Right ventricle myocardium inferior (tissue), 1 donor: Measurements from ENCODE around the gene EFCAB11. TPM values are rescaled to one million over a fixed set of nuclear protein-coding genes. Genes with fewer than 3 reads are reported as not detected.

Source experiments
- ATAC-seq: fragments of 200-7000 bp; cut with Tn5 transposase; one replicate; pipeline ENCODE4 v1.9.1; 2020; ENCODE audit warnings: mild to moderate bottlenecking, moderate library complexity
- DNase-seq: peaks from one replicate; pipeline ENCODE4 v3.0.0; 2021; ENCODE audit errors: missing footprints
- intact Hi-C: fragments of 100-400 bp; cut with DNase I; formaldehyde crosslinking; loops from one replicate; pipeline ENCODE4 v1.11.0; 2022
- total RNA-seq: library from RNA; stranded (reverse); fragmentation: NEBNext Ultra II Directional; extraction: Animal tissue kit (Norgen Biotek cat#: 25700); gene quantifications from one replicate; pipeline ENCODE4 v1.2.1, GENCODE V29; 2021
- donor health status: DM: no; HTN: yes; CAD: no; lungs with severe emphysema.

The EFCAB11 gene
- total RNA-seq, 1 donor from 2014 or later: 3.5 TPM

DNA sequence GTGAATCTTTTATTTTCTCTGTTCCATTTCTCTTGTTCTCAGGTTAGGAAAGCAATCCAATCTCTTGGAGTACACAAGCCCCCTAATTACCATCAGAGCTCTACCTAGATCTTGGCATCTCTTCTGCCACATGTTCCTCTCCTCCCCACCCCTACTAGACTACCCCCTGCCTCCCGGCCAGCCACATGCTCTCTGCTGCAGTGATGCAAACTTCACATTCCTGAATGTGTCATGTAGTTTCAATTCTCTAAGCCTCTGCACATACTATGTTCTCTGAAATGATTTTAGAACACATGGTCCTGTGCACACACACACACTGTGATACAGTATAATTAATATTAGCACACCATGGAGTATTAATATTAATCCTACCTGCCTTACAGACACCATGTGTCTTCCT lies 104.6 kb downstream of the EFCAB11 start:
- no peak for ATAC-seq
- DNase-seq: no peak
- intact Hi-C loops: no loop called here

DNA sequence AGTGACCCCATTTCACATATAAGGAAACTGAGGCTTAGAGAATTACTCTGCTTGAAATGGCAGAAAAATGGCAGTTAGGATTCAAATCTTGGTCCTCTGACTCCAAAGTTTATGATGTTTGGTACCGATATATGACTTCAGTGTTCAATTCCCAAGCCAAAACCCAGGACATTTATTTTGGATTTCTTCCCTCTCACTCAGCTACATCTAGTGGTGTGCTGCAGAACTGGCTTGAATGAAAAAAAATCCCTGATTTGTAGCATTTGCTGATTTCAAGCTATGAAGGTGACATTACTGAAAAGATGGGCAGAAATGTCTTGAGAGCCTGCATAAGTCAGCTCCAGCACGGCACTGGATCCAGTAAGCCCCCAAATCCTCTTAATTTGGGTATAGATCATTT lies 106.4 kb downstream of the EFCAB11 start:
- DNase-seq (no peak), ATAC-seq (no peak)
- intact Hi-C loops: no loop called here

DNA sequence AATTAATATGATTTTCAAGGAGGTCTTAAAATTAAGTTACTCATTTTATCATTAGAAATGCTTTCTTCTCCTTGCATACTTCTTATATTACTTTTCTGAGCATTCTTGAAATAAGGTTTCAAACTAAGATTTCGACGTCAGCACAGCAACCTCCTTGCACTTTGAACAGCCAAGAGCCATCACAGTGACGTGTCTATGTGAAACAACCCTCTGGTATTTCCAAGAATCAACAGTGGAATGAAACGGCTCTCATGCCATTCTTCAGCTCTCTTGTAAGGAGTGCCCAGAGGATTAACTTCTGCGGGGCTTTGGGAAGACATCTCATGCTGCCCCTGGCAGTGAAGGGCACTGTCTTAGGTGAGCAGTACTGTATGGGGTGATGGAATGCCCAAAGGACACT lies 109.2 kb downstream of the EFCAB11 start:
- DNase-seq (no peak), ATAC-seq (no peak)
- intact Hi-C loops: no loop called here

DNA sequence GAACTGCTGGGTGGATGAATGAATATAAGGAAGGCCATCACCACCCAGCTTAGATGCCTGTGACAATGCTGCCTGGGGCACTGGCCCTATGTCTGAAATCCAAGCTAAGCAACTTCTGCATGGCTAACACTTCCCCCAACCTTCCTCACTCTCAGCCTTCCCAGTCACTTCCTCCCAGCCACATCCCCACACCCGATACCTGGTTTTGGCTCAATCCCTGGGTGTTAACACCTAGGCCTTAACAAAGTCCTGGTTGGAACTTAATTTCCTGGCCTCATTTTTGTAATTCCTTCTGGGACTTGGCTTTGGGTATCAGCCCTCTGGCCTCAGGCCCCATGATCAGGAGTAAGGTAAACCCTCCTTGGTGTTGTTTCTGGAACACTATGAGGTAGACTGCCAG lies 110.0 kb downstream of the EFCAB11 start:
- no peak for DNase-seq
- no peak for ATAC-seq
- intact Hi-C loops: no loop called here

DNA sequence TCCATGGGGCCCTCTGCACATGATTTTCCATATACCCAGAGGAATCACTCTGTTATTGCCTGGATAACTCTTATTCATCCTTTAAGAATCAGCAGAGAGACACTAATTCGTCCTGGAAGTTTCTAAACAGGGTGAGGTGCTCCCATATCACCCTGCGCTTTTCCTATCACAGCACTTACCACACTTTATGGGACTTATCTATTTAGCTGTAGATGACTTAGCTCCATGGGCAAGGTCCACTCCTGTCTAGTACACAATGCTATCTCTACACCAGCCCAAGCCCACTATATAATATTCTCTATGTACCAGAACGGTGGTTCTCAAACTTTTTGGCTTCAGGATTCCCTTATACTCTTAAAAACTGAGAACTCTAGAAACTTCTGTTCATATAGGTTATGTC lies 111.7 kb downstream of the EFCAB11 start:
- DNase-seq: no peak
- ATAC-seq: no peak
- intact Hi-C loops: no loop called here

DNA sequence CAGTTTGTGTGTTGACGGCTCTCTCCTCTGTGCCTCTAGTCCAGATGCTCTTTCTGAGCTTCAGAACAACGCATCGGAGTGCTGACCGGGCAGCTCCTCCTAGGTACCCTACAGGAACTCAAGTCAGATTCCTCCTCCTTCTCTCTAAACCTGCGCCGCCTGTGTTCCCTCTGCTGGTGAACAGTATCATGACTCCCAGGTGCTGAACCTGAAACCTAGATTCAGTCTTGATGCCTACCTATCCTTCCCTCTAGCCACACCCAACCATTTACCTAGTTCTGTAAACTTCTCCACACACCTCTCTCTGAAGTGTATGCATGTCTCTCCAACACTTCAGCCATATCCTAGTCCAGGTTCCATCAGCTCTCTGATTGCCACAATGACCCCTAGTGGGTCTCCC lies 112.7 kb downstream of the EFCAB11 start:
- intact Hi-C loops: no loop called here
- DNase-seq (no peak), ATAC-seq (no peak)

DNA sequence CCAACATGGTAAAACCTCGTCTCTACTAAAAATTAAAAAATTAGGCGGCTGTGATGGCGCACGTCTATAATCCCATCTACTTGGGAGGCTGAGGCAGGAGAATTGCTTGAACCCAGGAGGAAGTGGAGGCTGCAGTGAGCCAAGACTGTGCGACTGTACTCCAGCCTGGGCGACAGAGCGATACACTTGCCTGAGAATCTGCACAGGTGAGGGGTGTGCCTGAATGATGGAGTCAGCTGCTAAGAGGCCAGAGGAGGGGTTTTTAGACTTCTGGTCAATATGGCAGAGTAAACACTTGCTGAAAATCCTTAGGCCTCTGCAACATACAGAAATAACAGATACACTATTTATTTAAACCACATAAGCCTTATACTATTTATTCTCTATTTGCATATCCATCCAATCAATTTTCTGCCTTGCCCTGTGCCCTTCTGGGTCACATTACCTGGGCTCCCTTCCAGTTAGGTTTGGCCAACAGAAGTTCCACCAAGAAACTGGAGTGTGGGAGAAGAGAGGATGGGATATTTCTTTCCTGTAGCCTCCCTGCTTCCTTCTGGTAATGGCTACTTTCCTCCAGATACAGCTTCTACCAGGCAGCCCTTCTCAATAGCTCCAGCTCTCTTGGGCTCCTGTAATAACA lies 117.6 kb downstream of the EFCAB11 start:
- intact Hi-C loops: no loop called here
- ATAC-seq: no peak
- no peak for DNase-seq

DNA sequence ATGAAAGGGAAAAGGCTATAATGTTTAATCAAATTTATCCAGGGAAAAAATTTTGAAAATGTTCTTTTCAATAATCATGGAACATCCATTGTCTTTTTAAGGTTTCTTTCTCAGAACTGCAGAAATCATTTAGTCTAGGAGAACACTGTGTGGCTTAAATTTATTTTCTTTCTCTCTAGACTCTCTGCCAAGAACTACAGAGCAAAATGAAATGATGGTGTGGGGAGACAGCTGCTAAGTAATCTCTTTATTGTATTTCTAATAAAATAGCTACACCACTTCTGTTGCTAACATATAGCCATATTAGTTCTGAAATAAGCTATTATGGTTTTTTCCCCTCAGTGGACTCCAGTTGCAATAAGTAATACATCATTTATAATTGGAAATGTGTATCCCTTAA lies 120.9 kb downstream of the EFCAB11 start:
- intact Hi-C loops: no loop called here

DNA sequence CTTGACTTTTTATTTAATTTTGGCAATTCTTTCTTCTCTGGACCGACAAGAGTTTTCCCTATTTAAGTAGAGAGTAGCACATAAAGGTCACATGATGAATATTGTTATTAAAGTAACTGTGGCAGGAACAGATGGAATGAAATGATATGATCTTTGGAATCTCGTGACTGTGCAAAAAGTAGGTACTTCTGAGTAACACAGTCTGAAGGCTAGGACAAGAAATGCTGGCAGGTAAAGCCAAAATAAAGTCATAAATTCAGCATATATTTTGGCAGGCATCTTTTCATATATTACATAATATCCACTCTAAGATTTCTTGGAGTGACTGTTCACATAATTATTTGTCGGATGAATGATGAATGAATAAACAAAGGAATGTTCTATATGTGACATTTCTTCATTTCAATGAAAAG lies 121.4 kb downstream of the EFCAB11 start:
- ATAC-seq: no peak
- intact Hi-C loops: no loop called here
- DNase-seq: no peak

More for the DNA sequence above, 120.9 kb downstream of the EFCAB11 start:
- DNase-seq (no peak), ATAC-seq (no peak)

DNA sequence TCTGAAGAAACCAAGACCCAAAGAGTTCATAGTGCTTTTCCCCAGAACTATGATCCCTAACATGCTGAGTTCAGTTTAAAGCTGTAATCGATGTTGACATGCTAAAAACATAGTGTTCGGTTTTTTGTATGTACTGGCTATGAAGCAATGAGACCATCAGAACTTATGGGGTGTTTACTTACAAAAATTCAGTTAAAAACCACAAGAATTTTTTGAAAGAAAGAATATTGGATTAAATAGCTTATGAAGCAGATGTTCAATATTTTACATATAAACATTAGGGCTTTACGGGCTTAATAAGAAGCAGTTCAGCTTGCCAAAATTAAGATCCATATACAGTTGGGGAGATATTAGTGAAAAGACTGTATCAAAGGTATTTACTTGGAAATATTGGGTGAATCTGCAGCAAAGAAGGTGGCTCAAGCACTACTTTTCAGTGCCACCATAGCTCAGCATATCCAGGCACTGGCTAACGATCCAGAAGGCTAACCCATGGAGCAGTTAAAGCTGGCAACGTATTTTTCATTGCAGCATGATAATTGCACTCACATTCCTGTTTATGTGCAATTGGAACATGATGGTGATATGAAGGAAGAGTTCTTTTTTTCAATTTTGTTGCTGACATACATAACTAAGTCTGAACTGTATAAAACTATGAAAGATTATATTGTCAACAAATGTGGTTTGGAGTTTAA lies 125.9 kb downstream of the EFCAB11 start:
- ATAC-seq (no peak), DNase-seq (no peak)
- intact Hi-C loops: no loop called here

DNA sequence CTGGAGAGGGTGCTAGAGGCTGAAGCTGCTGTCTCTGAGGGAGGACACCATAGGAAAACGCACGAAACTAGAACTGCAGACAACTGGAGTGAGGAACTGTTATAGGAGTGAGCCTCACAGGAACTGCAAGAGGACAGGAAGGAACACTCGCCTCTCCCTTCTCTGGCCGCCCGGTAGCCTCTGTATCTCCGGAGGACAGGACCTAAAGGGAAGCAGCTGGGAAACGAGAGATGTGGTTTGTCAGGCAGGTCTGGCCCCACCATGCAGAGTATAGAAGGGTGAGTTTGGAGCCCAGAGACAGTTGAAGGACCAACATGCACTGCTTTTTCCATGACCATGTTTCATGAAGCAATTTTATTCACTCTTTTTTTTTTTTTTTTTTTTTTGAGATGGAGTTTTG lies 127.3 kb downstream of the EFCAB11 start:
- DNase-seq (peak; percentile 70), ATAC-seq (no peak)
- intact Hi-C loops: no loop called here

DNA sequence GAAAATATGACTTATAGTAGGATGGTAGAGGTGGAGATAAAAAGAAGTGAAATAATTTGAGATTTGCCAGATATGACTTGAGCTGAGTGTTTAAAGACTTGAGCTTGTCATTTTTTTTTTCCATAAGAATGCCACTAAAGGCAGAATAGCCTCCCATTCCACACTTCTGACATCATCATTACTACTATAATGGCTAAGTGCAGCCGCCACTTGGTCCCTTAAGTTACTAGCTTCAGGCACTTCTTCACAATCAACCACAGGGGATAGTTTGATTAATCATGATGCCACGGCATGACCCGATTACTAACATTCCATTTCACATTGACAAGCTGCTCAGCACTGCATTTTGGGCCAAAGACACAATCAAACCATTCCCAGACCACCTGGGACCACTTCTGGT lies 127.9 kb downstream of the EFCAB11 start:
- ATAC-seq (no peak), DNase-seq (no peak)
- intact Hi-C loops: no loop called here

DNA sequence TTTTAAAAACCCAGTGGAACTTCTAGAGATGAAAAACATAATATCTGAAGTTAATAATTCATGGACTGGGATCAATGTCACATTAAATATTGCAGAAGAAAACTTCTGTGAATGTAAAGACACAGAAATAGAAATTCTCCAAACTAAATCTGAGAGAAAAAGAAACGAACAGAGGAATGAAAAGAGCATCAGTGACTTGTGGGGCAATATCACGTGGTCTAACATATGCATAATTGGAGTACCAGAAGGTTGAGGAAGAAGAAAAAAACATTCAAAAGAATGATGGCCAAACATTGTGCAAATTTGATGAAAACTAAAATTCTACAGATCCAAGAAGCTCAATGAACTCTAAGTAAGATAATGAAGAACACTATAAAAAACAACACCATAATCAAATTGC lies 130.8 kb downstream of the EFCAB11 start:
- DNase-seq: no peak
- intact Hi-C loops: no loop called here

DNA sequence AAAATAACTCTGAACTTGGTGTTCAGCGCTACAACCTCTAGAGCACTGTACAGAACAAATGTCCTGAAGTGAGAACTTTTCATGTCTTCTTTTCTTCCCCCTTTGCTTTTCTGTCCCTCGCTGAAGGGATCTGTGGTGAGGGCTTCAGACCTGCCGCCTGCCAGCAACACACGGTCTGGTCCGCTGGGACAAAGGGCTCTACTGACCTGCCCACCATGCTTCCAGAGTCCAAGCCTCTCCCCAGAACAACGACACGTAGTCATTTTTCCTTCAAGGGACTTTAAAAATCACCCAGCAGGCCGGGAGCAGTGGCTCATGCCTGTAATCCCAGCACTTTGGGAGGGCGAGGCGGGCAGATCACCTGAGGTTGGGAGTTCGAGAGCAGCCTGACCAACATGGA lies 140.4 kb downstream of the EFCAB11 start:
- DNase-seq (no peak), ATAC-seq (no peak)
- intact Hi-C loops: no loop called here

More for the DNA sequence above, 130.8 kb downstream of the EFCAB11 start:
- no peak for ATAC-seq

DNA sequence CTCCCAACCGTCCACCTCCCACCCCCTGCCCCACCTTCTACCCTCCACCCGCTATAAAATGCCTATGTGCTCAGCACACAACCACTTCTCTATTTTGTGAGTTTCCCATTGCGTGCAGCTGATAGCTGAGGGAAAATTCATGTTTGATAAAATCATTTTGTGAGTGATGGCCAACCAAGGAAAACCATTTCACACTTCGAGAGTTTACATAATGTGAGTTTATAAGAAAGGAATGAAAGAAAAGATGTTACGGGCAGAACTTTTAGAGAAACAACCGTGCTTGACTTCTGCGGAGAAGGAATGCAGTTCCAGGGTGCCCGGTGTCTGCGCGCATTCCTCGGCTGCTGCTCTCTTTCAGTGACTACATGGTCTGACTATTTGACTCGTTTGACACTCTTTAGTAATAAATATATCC lies 140.9 kb downstream of the EFCAB11 start:
- ATAC-seq: no peak
- intact Hi-C loops: no loop called here

DNA sequence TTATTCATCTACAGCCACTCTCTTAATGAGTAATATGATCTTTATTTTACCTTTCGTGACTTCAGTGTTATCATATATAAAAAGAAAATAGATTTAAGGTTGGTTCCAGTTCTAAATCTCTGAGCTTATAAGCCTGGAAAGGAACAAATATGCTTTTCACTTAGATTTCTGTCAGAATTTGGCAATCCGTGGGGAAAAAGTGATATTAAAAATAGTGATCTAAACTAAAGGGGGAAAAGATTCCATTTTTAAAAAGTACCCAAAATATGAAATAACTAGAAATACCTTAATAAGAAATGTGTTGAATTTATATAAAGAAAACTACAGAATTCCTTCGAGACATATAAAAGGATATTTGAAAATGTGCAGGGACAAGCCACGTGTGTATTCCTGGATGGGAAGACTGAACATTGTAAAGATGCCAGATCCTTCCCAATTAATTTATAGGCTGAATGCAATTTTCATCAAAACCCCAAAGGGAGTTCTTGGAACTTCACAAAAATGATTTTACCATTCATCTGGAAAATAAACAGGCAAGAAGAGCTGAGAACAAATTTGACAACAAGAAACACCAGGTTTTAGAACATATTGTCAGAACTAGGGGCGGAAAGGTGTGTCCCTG lies 142.5 kb downstream of the EFCAB11 start:
- DNase-seq: no peak
- intact Hi-C loops: no loop called here
- ATAC-seq: no peak

More for the DNA sequence above, 140.9 kb downstream of the EFCAB11 start:
- DNase-seq: no peak

DNA sequence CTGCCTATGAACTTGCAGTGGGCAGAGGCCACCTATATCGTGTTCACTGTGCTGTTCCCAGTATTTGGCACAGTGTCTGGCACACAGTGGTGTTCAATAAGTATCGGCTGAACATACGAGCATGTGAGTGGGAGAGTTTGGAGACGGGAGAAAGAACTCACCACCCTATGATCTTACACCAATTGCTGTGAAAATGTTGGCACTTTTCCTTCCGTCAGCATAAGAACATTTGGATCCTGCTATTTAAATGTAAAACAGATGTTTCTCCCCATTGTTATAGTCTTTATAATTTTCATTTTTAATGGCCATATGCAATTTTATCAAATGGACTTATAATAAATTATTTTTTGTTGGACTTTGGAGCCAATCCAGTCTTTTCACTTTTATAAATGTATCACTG lies 144.4 kb downstream of the EFCAB11 start:
- intact Hi-C loops: no loop called here
- DNase-seq (no peak), ATAC-seq (no peak)

DNA sequence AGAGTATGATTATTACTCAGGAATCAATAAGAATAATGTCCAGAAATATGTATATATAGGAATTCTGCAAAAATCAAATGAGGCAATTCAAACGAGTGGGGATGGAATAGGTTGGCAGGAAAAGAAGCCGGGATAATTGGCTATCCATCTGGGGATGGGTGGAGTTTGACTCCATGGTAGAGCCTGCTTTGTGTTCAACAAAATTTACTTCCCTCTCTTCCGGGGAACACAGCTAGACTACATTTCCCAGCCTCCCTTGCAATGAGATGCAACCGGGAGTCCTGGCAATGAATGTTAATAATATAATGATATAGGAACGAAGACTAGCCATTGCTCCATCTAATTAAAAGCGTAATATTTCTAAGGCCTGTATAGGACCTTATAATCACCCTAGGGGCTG lies 146.6 kb downstream of the EFCAB11 start:
- DNase-seq (no peak), ATAC-seq (no peak)
- intact Hi-C loops: no loop called here

DNA sequence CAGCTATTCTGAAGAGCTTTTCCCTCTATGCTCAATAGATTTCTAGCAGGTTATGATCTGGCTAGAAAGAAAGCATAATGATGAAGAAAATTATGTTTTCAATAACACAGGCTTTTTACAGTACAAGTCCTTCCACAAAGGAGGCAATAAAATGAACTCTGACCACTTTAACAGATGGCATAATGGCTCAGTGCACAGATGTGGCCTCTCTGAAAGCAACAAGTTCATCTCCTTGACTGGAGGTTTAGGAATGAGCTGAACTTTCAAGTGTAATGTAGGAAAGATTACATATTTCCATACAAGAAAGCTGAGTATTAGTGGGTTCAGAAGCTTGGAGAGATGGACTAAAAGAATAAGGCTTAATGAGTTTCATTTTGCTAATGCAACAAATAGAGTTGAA lies 147.4 kb downstream of the EFCAB11 start:
- DNase-seq (no peak), ATAC-seq (no peak)
- intact Hi-C loops: no loop called here

DNA sequence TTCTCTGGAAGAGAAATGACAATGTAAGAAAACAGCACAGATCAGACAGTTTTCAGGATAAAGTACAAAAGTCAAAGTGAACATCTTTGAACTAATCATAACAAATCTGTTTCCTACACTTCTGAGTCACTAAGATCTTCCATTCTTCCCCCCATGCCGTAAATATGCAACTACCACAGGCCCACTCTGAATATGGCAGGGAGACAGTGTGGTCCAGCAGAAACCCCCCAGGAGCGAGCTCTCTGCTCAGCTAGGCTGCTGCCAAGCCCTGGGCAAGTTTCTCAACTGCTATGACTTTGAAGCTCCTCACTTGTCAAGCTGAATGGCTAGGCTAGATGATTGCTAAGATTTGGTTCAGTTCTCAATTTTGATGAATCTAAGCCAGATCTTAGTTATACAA lies 148.1 kb downstream of the EFCAB11 start:
- ATAC-seq (no peak), DNase-seq (no peak)
- intact Hi-C loops: no loop called here
